HG03095 (cell line): Measurements from ENCODE around the gene NEK9.
"Not testable (repeated sequence)": the region's sequence is repeated elsewhere in the genome, so short reads cannot be mapped to it uniquely, and the experiment has no call there.

Experiments used
- ATAC-seq: cut with Tn5 transposase; IDR thresholded peaks from one replicate; pipeline ENCODE4 v1.9.1; 2021; ENCODE audit warnings: moderate library complexity; ENCODE audit not compliant: unreplicated experiment

Gene NEK9

GRCh38 chr14:75147423-75148071 lies 20.7 kb upstream of the NEK9 start:
- ATAC-seq, result no peak

GRCh38 chr14:75144944-75145343 lies 18.1 kb upstream of the NEK9 start:
- ATAC-seq, result no peak

- ATAC-seq, result no peak
Observed at GRCh38 chr14:75143761-75144527, 17.1 kb upstream of the NEK9 start.

GRCh38 chr14:75142494-75142893 lies 15.6 kb upstream of the NEK9 start:
- no peak for ATAC-seq

GRCh38 chr14:75141967-75142366 lies 15.1 kb upstream of the NEK9 start:
- no peak for ATAC-seq

- ATAC-seq, result no peak
Observed at GRCh38 chr14:75141062-75141461, 14.2 kb upstream of the NEK9 start.

GRCh38 chr14:75140620-75141019 lies 13.8 kb upstream of the NEK9 start:
- no peak for ATAC-seq

GRCh38 chr14:75139185-75139584 lies 12.3 kb upstream of the NEK9 start:
- no peak for ATAC-seq

GRCh38 chr14:75138492-75138891 lies 11.6 kb upstream of the NEK9 start:
- no peak for ATAC-seq

GRCh38 chr14:75134644-75135043 lies 7.8 kb upstream of the NEK9 start:
- no peak for ATAC-seq

GRCh38 chr14:75133597-75133996 lies 6.7 kb upstream of the NEK9 start:
- no peak for ATAC-seq

GRCh38 chr14:75132382-75133086 lies 5.7 kb upstream of the NEK9 start:
- no peak for ATAC-seq

GRCh38 chr14:75128596-75128990 lies 1.7 kb upstream of the NEK9 start:
- ATAC-seq, result no peak

GRCh38 chr14:75127903-75128595 lies 1.2 kb upstream of the NEK9 start:
- ATAC-seq, result no peak

GRCh38 chr14:75127474-75127820 lies 599 bp upstream of the NEK9 start:
- not testable (repeated sequence) for ATAC-seq

GRCh38 chr14:75126121-75126544 lies 715 bp downstream of the NEK9 start:
- no peak for ATAC-seq

- ATAC-seq, result no peak
Observed at GRCh38 chr14:75125617-75126016, 1.2 kb downstream of the NEK9 start.

GRCh38 chr14:75123991-75124390 lies 2.9 kb downstream of the NEK9 start:
- no peak for ATAC-seq

GRCh38 chr14:75121552-75121951 lies 5.3 kb downstream of the NEK9 start:
- ATAC-seq, result no peak

GRCh38 chr14:75120541-75121291 lies 6.1 kb downstream of the NEK9 start:
- no peak for ATAC-seq

- ATAC-seq, result no peak
Observed at GRCh38 chr14:75119056-75119455, 7.8 kb downstream of the NEK9 start.
